Measurements from ENCODE around the gene WDFY1.

The WDFY1 gene

DNA sequence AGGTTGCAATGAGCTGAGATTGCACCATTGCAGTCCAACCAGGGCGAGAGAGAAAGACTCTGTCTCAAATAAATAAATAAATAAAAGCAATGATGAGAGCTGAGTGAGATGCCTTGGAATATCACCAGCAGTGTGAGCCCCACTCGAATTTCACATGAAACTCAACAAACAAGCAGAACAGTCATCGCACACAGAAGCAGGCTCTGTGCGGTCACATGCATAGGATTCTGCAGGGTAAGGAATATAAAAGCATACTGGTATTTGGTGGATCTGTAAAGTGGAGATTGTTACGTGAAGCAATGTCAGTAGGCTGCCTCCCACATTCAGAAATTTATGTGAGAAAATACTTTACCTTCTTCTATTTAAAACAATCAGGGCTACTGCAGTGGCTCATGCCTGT, 89.7 kb downstream of the WDFY1 start:
- DNase-seq, result no peak

DNA sequence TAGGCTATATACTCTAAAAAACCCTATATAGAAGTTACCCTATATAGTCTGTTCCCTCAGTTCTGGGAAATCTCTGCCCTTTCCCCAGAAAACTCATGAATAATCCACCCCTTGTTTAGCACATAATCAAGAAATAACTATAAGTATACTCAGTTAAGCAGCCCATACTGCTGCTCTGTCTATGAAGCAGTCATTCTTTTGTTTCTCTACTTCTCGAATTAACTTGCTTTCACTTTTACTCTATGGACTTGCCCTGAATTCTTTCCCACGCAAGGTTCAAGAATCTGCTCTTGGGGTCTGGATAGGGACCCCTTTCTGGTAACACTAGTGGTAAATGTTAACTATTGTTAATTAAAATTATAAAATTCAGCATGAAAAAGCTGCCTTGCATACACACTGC, 90.4 kb downstream of the WDFY1 start:
- no peak for DNase-seq

DNA sequence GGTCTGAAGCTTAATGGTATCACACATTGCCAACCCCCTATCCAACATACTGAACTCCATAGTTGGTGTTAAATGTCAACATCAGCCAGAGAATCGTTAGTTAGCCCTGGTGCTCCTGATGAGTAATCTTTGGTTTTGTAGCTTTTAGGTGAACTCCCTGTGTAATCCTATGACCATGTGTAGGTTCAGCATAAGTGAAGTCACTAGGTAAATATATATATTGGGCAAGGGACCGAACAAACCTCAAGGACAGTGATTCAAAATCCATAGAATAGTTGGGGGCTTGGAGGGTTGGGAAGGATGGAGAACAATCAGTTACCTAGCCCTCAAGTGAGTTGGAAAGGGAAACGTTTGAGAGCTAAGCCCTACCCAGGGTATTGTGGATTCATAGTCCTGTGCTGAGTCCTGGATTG, 91.7 kb downstream of the WDFY1 start:
- no peak for DNase-seq

DNA sequence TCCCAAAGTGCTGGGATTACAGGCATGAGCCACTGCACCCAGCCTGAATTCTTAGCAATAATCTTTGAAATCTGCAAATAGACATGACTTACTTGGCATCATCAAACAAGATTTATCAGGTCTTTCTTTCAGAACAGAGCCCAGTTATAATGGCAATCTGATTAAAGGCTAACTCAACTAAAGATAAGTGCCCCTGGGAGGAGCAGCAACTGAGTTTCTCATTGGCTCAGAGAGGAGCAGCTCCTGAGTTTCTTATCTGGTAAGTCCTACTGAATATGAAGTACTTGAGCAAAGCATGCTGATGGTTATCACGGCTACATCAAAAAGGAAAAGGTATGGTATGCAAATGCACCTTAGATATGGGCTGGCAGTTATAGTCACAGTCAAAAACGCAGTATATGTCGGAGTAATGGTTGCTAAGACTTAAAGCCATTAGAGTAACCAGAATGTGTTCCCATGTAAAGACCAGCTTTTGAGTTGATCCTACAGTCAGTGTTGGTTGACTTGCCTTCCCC, 92.8 kb downstream of the WDFY1 start:
- no peak for DNase-seq

DNA sequence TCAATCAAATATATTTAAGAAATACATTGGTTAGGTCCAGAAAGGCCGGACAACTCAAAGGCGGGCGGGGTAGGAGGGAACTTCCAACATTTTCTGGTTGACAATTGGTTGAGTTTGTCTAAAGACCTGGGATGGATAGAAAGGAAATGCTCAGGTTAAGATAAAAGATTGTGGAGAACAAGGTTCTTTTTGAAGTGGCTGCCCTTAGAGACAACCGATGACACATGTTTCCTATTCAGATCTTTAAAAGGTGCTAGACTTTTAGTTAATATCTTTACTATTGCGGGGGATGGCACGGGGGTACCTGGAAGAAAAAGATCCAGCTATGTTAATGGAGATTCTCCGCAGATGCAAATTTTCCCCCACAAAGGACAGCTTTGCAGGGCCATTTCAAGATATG, 97.7 kb downstream of the WDFY1 start:
- DNase-seq, result no peak

DNA sequence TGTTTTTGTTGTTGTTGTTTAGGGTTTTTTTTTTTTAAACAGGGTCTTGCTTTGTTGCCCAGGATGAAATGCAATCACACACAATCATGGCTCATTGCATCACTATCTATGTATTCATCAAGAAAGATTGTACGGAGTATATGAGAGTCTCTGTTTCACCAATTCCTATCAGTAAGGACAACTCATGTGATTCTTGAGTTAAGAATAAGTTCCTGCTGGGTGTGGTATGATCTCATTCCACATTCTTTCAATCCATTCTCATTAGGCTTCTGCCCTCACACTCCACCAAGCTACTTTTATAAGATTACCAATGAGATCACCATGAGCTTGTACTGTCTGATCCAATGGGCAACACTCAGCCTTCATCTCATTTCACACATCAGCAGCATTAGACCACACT, 98.6 kb downstream of the WDFY1 start:
- DNase-seq, result no peak

DNA sequence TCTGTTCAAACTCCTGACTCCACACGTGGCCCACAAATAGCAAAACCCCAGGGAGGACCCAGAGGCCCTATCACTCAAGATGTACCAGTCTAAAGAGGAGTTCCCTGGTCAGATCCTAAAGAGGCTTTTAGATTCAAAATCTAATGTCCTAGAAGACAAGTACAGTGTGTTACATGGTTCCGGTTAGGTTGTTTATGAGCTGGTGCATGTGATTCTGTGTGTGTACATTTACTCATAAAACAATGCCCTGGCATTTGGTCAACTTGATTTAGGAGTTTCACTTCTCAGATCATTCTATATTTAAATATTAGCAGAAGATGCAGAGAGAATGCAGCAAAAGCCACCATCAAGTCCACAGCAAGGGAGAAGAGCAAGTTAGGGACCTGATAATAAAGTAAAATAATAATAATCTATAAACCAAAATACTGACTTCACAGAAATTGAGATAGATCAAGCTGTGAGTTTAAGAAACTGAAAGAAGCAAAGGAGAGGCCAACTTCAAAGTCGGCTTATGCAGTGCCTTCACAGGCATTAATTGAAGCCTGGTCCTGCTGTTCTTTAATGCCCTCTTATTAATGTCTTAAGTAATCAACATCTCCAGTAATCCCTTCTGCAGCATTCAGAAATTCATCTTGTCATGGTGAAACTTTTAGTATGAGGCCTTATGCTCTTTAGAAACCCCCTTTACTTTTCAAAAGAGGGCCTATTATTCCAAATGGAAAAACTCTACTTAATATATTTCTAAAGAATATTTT, 103.5 kb downstream of the WDFY1 start:
- DNase-seq, result no peak

DNA sequence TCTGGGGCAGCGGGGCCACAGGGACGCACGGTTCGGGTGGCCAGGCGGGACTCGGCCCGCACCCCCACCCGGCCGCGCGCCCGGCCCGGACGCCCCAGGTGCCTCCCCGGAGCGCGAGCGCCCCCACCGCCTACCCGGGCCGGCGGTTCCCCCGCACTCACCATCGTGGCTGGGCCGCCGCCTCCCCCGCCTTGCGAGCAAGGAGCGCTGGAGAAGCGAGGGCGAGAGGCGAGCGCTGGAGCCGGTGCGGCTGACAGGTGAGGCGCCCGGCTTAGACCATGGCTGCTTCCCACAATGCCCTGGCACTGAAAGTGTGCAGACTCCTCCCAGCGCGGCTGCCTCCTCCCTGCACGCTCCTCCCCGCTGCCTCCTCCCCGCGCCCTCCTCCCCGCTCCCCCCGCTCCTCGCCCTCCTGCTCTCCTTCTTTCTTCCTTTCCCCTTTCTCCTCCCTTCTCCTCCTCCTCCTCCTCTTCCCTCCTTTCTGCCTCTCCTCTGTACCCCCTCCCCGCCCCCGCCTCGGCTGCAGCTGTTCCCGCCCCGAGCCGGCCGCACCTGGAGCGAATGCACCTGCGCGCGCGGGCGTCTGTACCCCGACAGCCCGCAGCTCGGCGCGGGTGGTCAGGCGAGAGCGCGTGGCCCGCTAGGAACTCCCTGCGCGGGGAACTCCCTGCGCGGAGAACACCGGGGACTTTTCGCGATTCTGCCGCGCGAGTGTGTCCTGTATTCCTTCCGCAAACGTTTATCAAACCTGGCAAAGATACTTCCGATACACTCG, 107.7 kb downstream of the WDFY1 start, which contains the start of gene AP1S3:
Gene AP1S3, minus strand, starts transcription at position 296 of the 775 bp plus-strand sequence. Its CDS starts 132 bp downstream, at position 164.
- peak; percentile 70 for DNase-seq

DNA sequence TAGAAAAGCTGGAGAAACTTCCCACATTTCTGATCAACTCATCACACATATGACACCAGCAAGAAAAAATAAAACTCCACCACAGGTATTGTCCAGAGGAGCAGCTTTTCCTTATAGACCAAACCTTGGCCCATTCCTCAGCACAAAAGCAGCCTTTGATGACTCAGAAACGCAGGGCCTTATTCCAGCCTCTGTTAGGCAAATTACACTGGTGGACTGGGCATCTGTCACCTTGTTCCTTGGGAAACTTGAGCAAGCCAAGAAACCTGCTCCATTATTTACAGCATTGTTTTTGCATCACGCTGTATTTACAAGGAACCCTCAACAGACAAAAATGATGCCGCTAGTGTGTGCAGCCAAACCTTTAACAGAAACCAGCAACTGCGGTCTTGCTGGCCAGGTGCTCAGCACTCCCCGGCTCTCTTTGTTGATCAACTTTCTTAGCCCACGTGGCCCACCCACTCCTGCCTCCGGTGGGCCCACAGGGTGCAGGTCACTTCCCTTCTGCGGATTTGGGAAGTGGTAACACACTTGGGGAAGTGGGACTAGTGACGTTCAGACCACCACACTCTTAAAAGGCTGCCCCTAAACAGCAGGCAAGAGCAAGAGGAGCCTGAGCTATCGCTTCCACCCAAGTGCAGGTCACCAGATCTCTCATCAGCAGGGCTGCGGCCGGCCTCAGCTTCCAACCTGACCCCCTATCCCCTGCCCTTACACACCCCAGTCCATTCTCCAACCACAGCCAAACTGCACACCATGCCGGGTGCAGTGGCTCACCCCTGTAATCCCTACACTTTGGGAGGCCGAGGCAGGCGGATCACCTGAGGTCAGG, 109.2 kb downstream of the WDFY1 start:
- DNase-seq, result no peak

DNA sequence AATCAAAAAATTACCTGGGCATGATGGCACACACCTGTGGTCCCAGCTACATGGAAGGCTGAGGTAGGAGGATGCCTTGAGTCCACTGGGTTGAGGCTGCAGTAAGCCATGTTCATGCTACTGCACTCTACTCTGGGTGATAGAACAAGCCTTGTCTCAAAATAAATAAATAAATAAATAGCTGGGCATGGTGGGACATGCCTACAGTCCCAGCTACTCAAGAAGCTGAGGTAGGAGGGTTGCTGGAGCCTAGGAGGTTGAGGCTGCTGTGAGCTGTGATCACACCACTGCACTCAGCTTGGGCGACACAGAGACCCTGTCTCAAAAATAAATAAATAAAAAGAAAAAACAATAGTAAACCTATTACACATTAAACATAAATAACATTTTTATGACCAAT, 110.7 kb downstream of the WDFY1 start:
- DNase-seq, result no peak

DNA sequence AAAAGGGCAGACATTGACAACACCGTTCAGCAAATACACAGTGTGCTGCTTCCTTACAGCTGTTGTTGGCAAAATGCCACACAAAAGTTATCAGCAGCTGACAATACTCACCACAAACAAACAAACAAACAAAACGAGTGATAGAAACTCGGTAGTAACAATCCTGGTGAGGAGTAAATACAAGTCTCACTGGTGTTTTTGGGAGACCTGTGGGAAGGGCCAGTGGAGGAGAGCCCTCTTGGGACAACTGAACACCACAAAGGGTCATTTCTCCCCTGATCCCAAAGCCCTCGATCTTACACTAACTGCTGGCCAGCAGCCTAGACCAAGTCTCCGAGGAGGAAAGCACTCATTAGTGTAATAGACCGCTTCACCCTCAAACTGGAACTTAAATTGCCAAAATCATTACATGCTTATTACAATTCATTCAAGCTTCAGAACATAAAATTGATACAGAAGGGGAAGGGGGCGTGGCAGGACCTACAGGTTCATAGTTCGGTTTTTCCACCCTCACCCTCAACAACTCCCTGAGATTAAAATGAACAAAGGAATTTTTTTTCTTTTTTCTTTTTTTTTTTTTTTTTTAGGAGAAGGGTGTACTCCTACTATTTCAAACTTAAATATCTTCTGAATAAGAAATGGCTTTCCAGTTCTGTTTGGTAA, 112.8 kb downstream of the WDFY1 start:
- no peak for DNase-seq

DNA sequence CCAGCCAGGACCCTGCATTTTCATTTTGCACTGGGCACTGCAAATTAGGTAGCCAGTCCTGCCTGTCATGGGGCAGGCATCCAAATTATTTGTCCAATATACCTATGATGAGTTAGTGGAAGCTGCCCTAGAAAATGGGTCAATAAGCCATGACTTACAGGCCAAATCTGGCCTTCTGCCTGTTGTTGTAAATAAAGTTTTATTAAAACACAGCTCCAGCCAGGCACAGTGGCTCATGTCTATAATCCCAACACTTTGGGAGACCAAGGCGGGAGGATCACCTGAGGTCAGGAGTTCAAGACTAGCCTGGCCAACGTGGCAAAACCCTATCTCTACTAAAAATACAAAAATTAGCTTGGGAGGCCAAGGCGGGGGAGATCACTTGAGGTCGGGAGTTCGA, 116.0 kb downstream of the WDFY1 start:
- no peak for DNase-seq

DNA sequence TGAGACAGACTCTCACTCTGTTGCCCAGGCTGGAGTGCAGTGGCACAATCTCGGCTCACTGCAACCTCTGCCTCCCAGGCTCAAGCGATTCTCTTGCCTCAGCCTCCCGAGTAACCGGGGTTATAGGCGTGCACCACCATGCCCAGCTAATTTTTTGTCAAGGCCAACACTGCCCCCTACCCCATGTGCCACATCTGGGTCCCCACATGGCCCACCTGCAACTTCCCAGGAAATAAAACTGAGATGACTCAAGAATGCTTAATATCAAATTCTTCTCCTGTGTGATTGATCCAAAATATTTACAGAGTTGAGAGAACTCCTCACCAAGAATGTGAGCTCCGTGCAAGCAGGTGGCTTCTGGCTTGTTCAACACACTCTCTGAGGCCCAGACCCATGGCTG, 116.8 kb downstream of the WDFY1 start:
- no peak for DNase-seq

DNA sequence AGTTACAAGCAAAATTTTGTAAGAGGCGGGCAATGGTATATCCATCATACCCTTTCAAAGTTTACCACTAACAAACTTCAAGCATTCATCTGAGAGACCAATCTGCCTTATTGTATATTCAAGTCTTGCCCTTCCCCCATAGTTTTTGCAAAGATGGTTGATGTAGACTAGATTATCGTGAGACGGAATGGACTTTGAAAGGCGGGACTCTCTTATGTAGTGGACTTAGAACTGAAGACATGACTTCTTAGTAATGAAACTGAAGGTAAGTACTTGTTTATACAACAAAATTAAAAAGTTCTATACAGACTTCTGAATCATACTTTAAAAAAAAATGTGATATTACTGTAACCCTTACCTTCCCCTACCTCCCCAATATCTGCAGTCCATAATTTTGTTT, 118.1 kb downstream of the WDFY1 start:
- DNase-seq, result no peak
